Hepatocyte (in vitro differentiated cells): ENCODE results near the gene HSD17B1. TPM values are rescaled to one million over a fixed set of nuclear protein-coding genes. Genes with fewer than 3 reads are reported as not detected.

Experiments
- DNase-seq: peaks from one replicate; pipeline ENCODE4 v3.0.0-alpha.2; 2016; ENCODE audit warnings: low spot score
- H2AFZ ChIP-seq: fragments of 200-600 bp; sonication (generic); 2 replicates; pipeline ENCODE4 v1.6.0; 2016; ENCODE audit warnings: antibody characterized with exemption, mild to moderate bottlenecking
- H3K27ac ChIP-seq: fragments of 200-600 bp; sonication (generic); 2 replicates; pipeline ENCODE4 v1.5.1; 2016; ENCODE audit warnings: mild to moderate bottlenecking
- H3K27me3 ChIP-seq: fragments of 200-600 bp; sonication (generic); 2 replicates; pipeline ENCODE4 v1.6.1; 2016
- H3K36me3 ChIP-seq: fragments of 200-600 bp; sonication (generic); replicated peaks from 2 replicates; pipeline ENCODE4 v1.5.1; 2016; ENCODE audit warnings: low read depth; ENCODE audit not compliant: insufficient read depth
- H3K4me1 ChIP-seq: fragments of 200-600 bp; sonication (generic); 2 replicates; pipeline ENCODE4 v1.5.1; 2016; ENCODE audit warnings: mild to moderate bottlenecking, moderate library complexity; ENCODE audit not compliant: insufficient read depth
- H3K4me2 ChIP-seq: fragments of 200-600 bp; sonication (generic); 2 replicates; pipeline ENCODE4 v1.6.0; 2016
- H3K4me3 ChIP-seq: fragments of 200-600 bp; sonication (generic); 2 replicates; pipeline ENCODE4 v1.5.1; 2016; ENCODE audit warnings: mild to moderate bottlenecking
- H3K79me2 ChIP-seq: fragments of 200-600 bp; sonication (generic); 2 replicates; pipeline ENCODE4 v1.6.0; 2017; ENCODE audit warnings: mild to moderate bottlenecking
- H3K9me2 ChIP-seq: fragments of 200-600 bp; sonication (generic); replicated peaks from 2 replicates; pipeline ENCODE4 v1.6.0; 2017; ENCODE audit warnings: mild to moderate bottlenecking; ENCODE audit not compliant: insufficient read depth
- H3K9me3 ChIP-seq: fragments of 200-600 bp; sonication (generic); 2 replicates; pipeline ENCODE4 v1.5.1; 2016; ENCODE audit warnings: low read depth, mild to moderate bottlenecking
- H4K20me1 ChIP-seq: fragments of 200-600 bp; sonication (generic); 2 replicates; pipeline ENCODE4 v1.6.0; 2016; ENCODE audit warnings: mild to moderate bottlenecking; ENCODE audit not compliant: insufficient read depth, poor library complexity, severe bottlenecking
- EZH2 ChIP-seq: fragments of 200-600 bp; sonication (generic); IDR thresholded peaks from 2 replicates; pipeline ENCODE4 v1.6.1; 2016; ENCODE audit warnings: antibody characterized with exemption, mild to moderate bottlenecking, borderline replicate concordance
- EZH2phosphoT487 ChIP-seq: fragments of 200-600 bp; sonication (generic); IDR thresholded peaks from one replicate; pipeline ENCODE4 v1.6.1; 2018; ENCODE audit warnings: antibody characterized with exemption, mild to moderate bottlenecking, low read depth, moderate library complexity; ENCODE audit not compliant: unreplicated experiment, severe bottlenecking
- WGBS: methylation state at CpG from one replicate; pipeline ENCODE4 v1.1.6; 2016; ENCODE audit warnings: low lambda C conversion rate; ENCODE audit errors: missing lambda C conversion rate; 5-methylcytosine and 5-hydroxymethylcytosine counted together
- polyA plus RNA-seq: library from polyadenylated mRNA; unstranded; fragments of >200 nt; fragmentation: Nextera tagmentation; extraction: Ambion mirVana; gene quantifications from 2 replicates; pipeline ENCODE4 v1.2.1, GENCODE V29; 2016
- total RNA-seq: library from RNA; depleted of rRNA; stranded (reverse); fragments of >200 nt; gene quantifications from 2 replicates; pipeline ENCODE4 v1.2.3, GENCODE V29; 2014
- TF ChIP-seq, protein P1 (sequence below): fragments of 200-600 bp; sonication (generic); IDR thresholded peaks from 2 replicates; pipeline ENCODE4 v1.5.1; 2016; ENCODE audit warnings: antibody characterized with exemption, mild to moderate bottlenecking; ENCODE audit not compliant: poor library complexity

The HSD17B1 gene
- total and polyA plus RNA-seq, 2 experiments from 2014 or later, result 2.7 to 6.6 TPM

DNA sequence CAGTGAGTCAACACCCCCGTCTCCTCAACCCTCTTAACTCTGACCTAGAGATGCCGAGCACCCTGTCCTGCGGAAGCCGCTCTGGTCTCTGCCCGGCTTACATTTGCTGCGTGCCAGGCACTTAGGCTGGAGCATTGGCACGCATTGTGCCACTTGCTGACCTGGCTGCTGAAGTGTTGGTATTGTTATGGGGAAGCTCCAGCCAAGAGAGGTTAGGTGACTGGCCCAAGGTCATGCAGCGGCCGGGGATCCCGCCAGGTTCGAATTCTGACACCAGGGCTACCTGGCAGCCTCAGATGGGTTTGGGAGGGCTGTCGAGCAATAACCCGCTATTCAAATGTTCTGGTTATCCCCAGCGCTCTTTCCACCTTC, 5.0 kb upstream of the HSD17B1 start:
- Histone ChIP-seq H3K4me2 (peak overlapping the region; percentile 79), H3K4me1 (peaks cover 7% of the 10 kb centered on the region), H3K9me2 (no peaks in the 10 kb centered on the region), H3K27me3 (no peaks in the 10 kb centered on the region), H3K36me3 (no peaks in the 10 kb centered on the region), H2AFZ (no peak overlapping the region), H4K20me1 (no peaks in the 10 kb centered on the region), H3K27ac (no peak overlapping the region), H3K9me3 (no peaks in the 10 kb centered on the region), H3K4me3 (no peak overlapping the region), H3K79me2 (no peaks in the 10 kb centered on the region)
- no peak for DNase-seq
- whole genome bisulfite sequencing, result 94% methylated on average over 14 of the region's 14 CpGs
- TF ChIP-seq EZH2 (no peak), EZH2phosphoT487 (no peak)
- TF ChIP-seq, protein P1, sequence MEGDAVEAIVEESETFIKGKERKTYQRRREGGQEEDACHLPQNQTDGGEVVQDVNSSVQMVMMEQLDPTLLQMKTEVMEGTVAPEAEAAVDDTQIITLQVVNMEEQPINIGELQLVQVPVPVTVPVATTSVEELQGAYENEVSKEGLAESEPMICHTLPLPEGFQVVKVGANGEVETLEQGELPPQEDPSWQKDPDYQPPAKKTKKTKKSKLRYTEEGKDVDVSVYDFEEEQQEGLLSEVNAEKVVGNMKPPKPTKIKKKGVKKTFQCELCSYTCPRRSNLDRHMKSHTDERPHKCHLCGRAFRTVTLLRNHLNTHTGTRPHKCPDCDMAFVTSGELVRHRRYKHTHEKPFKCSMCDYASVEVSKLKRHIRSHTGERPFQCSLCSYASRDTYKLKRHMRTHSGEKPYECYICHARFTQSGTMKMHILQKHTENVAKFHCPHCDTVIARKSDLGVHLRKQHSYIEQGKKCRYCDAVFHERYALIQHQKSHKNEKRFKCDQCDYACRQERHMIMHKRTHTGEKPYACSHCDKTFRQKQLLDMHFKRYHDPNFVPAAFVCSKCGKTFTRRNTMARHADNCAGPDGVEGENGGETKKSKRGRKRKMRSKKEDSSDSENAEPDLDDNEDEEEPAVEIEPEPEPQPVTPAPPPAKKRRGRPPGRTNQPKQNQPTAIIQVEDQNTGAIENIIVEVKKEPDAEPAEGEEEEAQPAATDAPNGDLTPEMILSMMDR, result no peak

DNA sequence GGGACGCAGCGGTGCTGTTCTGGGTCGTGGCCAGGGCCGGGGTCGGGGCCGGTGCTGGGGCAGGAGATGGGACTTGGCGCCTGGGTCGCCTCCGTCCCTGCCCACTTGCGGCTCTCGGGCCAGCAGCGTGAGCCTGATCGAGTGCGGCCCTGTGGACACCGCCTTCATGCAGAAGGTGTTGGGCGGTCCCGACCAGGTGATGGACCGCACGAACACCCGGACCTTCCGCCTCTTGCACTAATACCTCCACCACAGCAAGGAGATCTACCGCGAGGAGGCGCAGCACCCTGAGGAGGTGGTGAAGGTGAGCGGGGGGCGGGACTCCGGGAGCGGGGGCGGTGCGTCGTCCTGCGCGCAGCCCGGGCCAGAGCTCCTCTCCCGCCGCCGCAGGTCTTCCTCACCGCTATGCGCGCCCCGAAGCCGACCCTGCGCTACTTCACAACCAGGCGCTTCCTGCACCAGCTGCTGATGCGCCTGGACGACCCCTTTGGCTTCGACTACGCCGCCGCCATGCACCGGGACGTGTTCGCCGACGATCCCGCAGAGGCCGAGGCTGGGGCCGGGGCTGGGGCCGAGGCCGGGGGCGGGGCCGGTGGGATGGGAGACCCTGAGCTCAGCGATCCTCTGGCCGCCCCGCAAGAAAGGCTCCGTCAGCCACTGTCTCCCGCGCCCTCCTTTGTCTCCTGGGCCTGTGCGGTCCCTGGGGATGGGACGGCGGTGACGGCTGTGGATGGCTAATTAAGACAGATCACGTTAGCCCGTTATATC, 4.5 kb upstream of the HSD17B1 start:
- 13% methylated on average over 46 of the region's 74 CpGs for WGBS
- H3K4me3 ChIP-seq, result peak overlapping the region; percentile 51
- H3K9me3 ChIP-seq, result no peaks in the 10 kb centered on the region
- H3K36me3 ChIP-seq, result no peaks in the 10 kb centered on the region
- peaks cover 7% of the 10 kb centered on the region for H3K4me1 ChIP-seq
- H4K20me1 ChIP-seq, result no peaks in the 10 kb centered on the region
- no peaks in the 10 kb centered on the region for H3K27me3 ChIP-seq
- peak; percentile 92 for DNase-seq
- TF ChIP-seq EZH2phosphoT487 (no peak), EZH2 (no peak)
- TF ChIP-seq, protein P1, result peak; percentile 59
- no peaks in the 10 kb centered on the region for H3K9me2 ChIP-seq
- H2AFZ ChIP-seq, result peak overlapping the region; percentile 24
- H3K79me2 ChIP-seq, result no peaks in the 10 kb centered on the region
- no peak overlapping the region for H3K27ac ChIP-seq
- H3K4me2 ChIP-seq, result peak overlapping the region; percentile 79

DNA sequence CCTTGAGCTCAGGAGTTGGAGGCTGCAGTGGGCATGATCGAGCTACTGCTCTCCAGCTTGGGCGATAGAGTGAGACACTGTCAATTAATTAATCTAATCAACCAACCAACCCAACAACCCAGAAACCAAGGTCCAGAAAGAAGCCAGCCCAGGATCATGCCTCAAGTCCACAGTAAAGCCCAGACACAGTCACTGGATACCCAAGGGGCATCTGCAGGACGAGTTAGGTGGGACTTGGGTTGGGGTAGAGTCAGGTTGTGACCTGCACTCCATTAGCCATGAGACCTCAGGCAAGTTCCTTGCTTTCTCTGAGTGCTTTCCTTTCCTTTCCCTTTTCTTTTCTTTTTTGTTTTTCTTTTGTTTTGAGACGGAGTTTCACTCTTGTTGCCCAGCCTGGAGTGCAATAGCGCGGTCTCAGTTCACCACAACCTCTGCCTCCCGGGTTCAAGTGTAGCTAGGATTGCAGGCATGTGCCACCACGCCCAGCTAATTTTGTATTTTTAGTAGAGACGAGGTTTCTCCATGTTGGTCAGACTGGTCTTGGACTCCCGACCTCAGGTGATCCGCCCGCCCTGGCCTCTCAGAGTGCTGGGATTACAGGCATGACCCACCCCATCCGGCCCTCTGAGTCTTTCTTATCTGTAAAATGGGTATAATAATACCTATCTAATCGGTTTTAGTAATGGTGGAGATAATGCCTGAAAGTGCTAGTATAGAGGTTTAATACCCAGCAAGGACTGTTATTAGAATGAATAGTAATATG, 3.5 kb upstream of the HSD17B1 start:
- Histone ChIP-seq H3K4me2 (peak overlapping the region; percentile 79), H3K9me2 (no peaks in the 10 kb centered on the region), H3K27me3 (no peaks in the 10 kb centered on the region), H4K20me1 (no peaks in the 10 kb centered on the region), H2AFZ (no peak overlapping the region), H3K4me3 (peak overlapping the region; percentile 51), H3K4me1 (peaks cover 14% of the 10 kb centered on the region), H3K79me2 (peaks cover 8% of the 10 kb centered on the region), H3K27ac (no peak overlapping the region), H3K9me3 (no peaks in the 10 kb centered on the region), H3K36me3 (no peaks in the 10 kb centered on the region)
- no peak for TF ChIP-seq EZH2phosphoT487
- no peak for TF ChIP-seq EZH2
- TF ChIP-seq, protein P1, result no peak
- WGBS, result 81% methylated on average over 14 of the region's 14 CpGs
- no peak for DNase-seq
